ENCODE results near the gene KLHL42.

DNA sequence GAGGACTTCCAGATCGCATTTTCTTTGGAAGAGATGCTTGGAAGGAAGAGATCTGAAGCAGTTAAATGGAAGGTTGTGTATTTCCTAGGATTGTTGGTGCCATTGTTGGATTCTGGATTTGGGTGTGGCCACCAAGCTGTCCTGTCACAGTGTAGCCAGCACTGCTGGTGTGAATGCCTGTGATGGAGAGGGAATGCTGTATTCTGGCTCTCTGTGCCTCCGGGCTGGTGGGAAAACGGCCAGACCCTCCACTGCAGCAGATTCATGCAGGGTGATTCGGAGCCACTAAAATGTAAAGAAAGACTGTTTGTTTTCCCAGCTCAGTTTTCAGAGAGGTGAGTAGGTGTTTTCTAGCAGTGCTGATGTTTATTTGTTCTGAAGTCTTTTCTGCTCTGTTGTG is 30.7 kb downstream of the KLHL42 start:
- TF ChIP-seq, protein P1, sequence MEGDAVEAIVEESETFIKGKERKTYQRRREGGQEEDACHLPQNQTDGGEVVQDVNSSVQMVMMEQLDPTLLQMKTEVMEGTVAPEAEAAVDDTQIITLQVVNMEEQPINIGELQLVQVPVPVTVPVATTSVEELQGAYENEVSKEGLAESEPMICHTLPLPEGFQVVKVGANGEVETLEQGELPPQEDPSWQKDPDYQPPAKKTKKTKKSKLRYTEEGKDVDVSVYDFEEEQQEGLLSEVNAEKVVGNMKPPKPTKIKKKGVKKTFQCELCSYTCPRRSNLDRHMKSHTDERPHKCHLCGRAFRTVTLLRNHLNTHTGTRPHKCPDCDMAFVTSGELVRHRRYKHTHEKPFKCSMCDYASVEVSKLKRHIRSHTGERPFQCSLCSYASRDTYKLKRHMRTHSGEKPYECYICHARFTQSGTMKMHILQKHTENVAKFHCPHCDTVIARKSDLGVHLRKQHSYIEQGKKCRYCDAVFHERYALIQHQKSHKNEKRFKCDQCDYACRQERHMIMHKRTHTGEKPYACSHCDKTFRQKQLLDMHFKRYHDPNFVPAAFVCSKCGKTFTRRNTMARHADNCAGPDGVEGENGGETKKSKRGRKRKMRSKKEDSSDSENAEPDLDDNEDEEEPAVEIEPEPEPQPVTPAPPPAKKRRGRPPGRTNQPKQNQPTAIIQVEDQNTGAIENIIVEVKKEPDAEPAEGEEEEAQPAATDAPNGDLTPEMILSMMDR (IDR thresholded peaks at IDR 0.05), result no peak
- TF ChIP-seq POLR2A (IDR thresholded peaks at IDR 0.05) (no peak), POLR2AphosphoS5 (IDR thresholded peaks at IDR 0.05) (no peak)
